Measurements from ENCODE around the gene IL23A.

IL23A gene

GRCh38 chr12:56377989-56378316, 39.3 kb downstream of the IL23A start:
- TF ChIP-seq SUZ12 (IDR thresholded peaks at IDR 0.05; ENCODE audit: extremely low read depth, insufficient read depth, insufficient read length) (no peak), YY1 (IDR thresholded peaks at IDR 0.05; ENCODE audit: insufficient read depth, insufficient read length) (no peak), ZNF274 (IDR thresholded peaks at IDR 0.05; ENCODE audit: low read depth, low read length) (no peak)
- no peak for DNase-seq (ENCODE audit: low read depth, low spot score)
- Histone ChIP-seq H3K36me3 (ENCODE audit: insufficient read depth, insufficient read length, low read length) (no peaks in the 10 kb centered on the region), H3K4me3 (ENCODE audit: insufficient read length, low read depth) (no peak overlapping the region), H3K27me3 (ENCODE audit: insufficient read depth, insufficient read length) (no peaks in the 10 kb centered on the region), H3K9ac (ENCODE audit: insufficient read length, low read depth) (no peak overlapping the region), H3K9me3 (ENCODE audit: insufficient read depth, low read length) (peaks cover 11% of the 10 kb centered on the region; the same call in 1 of the 2 replicates), H3K4me1 (ENCODE audit: insufficient read depth, insufficient read length) (no peaks in the 10 kb centered on the region)

- H3K4me1 ChIP-seq (ENCODE audit: insufficient read depth, insufficient read length), result no peaks in the 10 kb centered on the region
- DNase-seq (ENCODE audit: low read depth, low spot score), result no peak
- H3K9ac ChIP-seq (ENCODE audit: insufficient read length, low read depth), result no peak overlapping the region
- H3K9me3 ChIP-seq (ENCODE audit: insufficient read depth, low read length), result no peaks in the 10 kb centered on the region
- no peak overlapping the region for H3K4me3 ChIP-seq (ENCODE audit: insufficient read length, low read depth)
- TF ChIP-seq ZNF274 (IDR thresholded peaks at IDR 0.05; ENCODE audit: low read depth, low read length) (no peak), SUZ12 (IDR thresholded peaks at IDR 0.05; ENCODE audit: extremely low read depth, insufficient read depth, insufficient read length) (no peak), YY1 (IDR thresholded peaks at IDR 0.05; ENCODE audit: insufficient read depth, insufficient read length) (no peak)
- H3K36me3 ChIP-seq (ENCODE audit: insufficient read depth, insufficient read length, low read length), result no peaks in the 10 kb centered on the region
- no peaks in the 10 kb centered on the region for H3K27me3 ChIP-seq (ENCODE audit: insufficient read depth, insufficient read length)
Observed at GRCh38 chr12:56382611-56383010, 43.9 kb downstream of the IL23A start.

- no peaks in the 10 kb centered on the region for H3K36me3 ChIP-seq (ENCODE audit: insufficient read depth, insufficient read length, low read length)
- no peaks in the 10 kb centered on the region for H3K4me1 ChIP-seq (ENCODE audit: insufficient read depth, insufficient read length)
- H3K9ac ChIP-seq (ENCODE audit: insufficient read length, low read depth), result no peak overlapping the region
- no peak overlapping the region for H3K4me3 ChIP-seq (ENCODE audit: insufficient read length, low read depth)
- no peaks in the 10 kb centered on the region for H3K27me3 ChIP-seq (ENCODE audit: insufficient read depth, insufficient read length)
- TF ChIP-seq YY1 (IDR thresholded peaks at IDR 0.05; ENCODE audit: insufficient read depth, insufficient read length) (no peak), SUZ12 (IDR thresholded peaks at IDR 0.05; ENCODE audit: extremely low read depth, insufficient read depth, insufficient read length) (no peak), ZNF274 (IDR thresholded peaks at IDR 0.05; ENCODE audit: low read depth, low read length) (no peak)
- DNase-seq (ENCODE audit: low read depth, low spot score), result no peak
- no peaks in the 10 kb centered on the region for H3K9me3 ChIP-seq (ENCODE audit: insufficient read depth, low read length)
Observed at GRCh38 chr12:56385873-56386272, 47.2 kb downstream of the IL23A start.

GRCh38 chr12:56387152-56387736, 48.6 kb downstream of the IL23A start:
- no peak for TF ChIP-seq SUZ12 (IDR thresholded peaks at IDR 0.05; ENCODE audit: extremely low read depth, insufficient read depth, insufficient read length)
- DNase-seq (ENCODE audit: low read depth, low spot score), result no peak
- H3K36me3 ChIP-seq (ENCODE audit: insufficient read depth, insufficient read length, low read length), result no peaks in the 10 kb centered on the region
- H3K4me1 ChIP-seq (ENCODE audit: insufficient read depth, insufficient read length), result no peaks in the 10 kb centered on the region
- H3K9ac ChIP-seq (ENCODE audit: insufficient read length, low read depth), result no peak overlapping the region
- H3K9me3 ChIP-seq (ENCODE audit: insufficient read depth, low read length), result no peaks in the 10 kb centered on the region
- H3K4me3 ChIP-seq (ENCODE audit: insufficient read length, low read depth), result no peak overlapping the region
- H3K27me3 ChIP-seq (ENCODE audit: insufficient read depth, insufficient read length), result no peaks in the 10 kb centered on the region

- no peaks in the 10 kb centered on the region for H3K36me3 ChIP-seq (ENCODE audit: insufficient read depth, insufficient read length, low read length)
- DNase-seq (ENCODE audit: low read depth, low spot score), result no peak
- H3K9me3 ChIP-seq (ENCODE audit: insufficient read depth, low read length), result 0 out of 2 replicates have a peak, but pooled peaks cover 5% of the 10 kb centered on the region
- TF ChIP-seq ZNF274 (IDR thresholded peaks at IDR 0.05; ENCODE audit: low read depth, low read length), result no peak
- no peak for TF ChIP-seq SUZ12 (IDR thresholded peaks at IDR 0.05; ENCODE audit: extremely low read depth, insufficient read depth, insufficient read length)
- no peak for TF ChIP-seq YY1 (IDR thresholded peaks at IDR 0.05; ENCODE audit: insufficient read depth, insufficient read length)
- H3K4me3 ChIP-seq (ENCODE audit: insufficient read length, low read depth), result no peak overlapping the region
- H3K9ac ChIP-seq (ENCODE audit: insufficient read length, low read depth), result no peak overlapping the region
- H3K27me3 ChIP-seq (ENCODE audit: insufficient read depth, insufficient read length), result no peaks in the 10 kb centered on the region
- H3K4me1 ChIP-seq (ENCODE audit: insufficient read depth, insufficient read length), result no peaks in the 10 kb centered on the region
Observed at GRCh38 chr12:56389412-56389811, 50.7 kb downstream of the IL23A start.
